Peyer's patch (tissue), 4 donors: ENCODE data around the gene FILIP1L. TPM values are rescaled to one million over a fixed set of nuclear protein-coding genes. Genes with fewer than 3 reads are reported as not detected.

Experiments
- DNase-seq, 3 donors: peaks; one replicate each; pipeline ENCODE4 v3.0.0-alpha.2; 2017 to 2019
- H3K27ac ChIP-seq, 4 donors: fragments of 200-600 bp; sonication (generic); one replicate each; pipeline ENCODE4 v1.5.1; 2016 to 2019
- H3K27me3 ChIP-seq, 2 donors: fragments of 200-600 bp; sonication (generic); one replicate each; pipeline ENCODE4 v1.5.1; 2019
- H3K36me3 ChIP-seq, 3 donors: fragments of 200-600 bp; sonication (generic); one replicate each; pipeline ENCODE4 v1.5.1; 2016 to 2019
- H3K4me1 ChIP-seq, 4 donors: fragments of 200-600 bp; sonication (generic); one replicate each; pipeline ENCODE4 v1.5.1; 2016 to 2019
- H3K4me3 ChIP-seq, 4 donors: fragments of 200-600 bp; sonication (generic); 1 replicate in 3 of 4; 2 replicates in 1 of 4; pipeline ENCODE4 v1.5.1; 2016 to 2019; ENCODE audit warnings: mild to moderate bottlenecking in 1 of 4
- H3K9me3 ChIP-seq, 4 donors: fragments of 200-600 bp; sonication (generic); one replicate each; pipeline ENCODE4 v1.5.1; 2016 to 2019; ENCODE audit warnings: mild to moderate bottlenecking in 1 of 4
- CTCF ChIP-seq, 6 experiments: fragments of 450-650 bp in 4 of 6; fragments of 200-600 bp in 2 of 6; sonication (generic) in 1 of 6; IDR thresholded peaks; one replicate each; pipeline ENCODE4 v1.5.1; 2017 to 2019; ENCODE audit warnings: antibody characterized with exemption in 6 of 6, mild to moderate bottlenecking in 3 of 6, moderate library complexity in 1 of 6
- POLR2A ChIP-seq, 2 donors: fragments of 450-650 bp; IDR thresholded peaks; one replicate each; pipeline ENCODE4 v1.5.1; 2017; ENCODE audit warnings: antibody characterized with exemption in 2 of 2, mild to moderate bottlenecking in 2 of 2, moderate library complexity in 2 of 2
- total RNA-seq, 4 donors: library from RNA; depleted of rRNA; stranded (reverse); fragments of >200 nt; gene quantifications; one replicate each; pipeline ENCODE4 v1.1.0, GENCODE V29; 2016

The FILIP1L gene
- total RNA-seq, 4 donors from 2014 or later, result 5.3 to 69.3 (median 13.1) TPM

DNA sequence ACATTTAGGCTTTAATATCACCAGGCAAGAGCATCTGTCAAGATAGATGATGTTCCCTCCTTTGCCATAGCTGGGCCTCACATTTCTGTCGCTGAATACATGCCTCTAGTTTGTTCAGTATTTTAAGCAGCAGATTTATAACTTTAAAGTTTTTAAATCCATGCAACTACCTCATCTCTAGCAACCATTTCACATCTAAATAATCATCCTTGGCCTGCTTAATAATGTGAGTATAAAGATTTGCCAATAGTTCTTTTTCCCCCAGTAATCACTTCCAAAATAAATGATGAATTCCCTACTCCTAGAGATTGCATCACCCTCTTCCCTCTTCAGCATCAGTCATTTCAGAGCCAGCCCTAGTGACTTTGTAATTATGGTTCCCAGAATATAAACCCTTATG, 36.2 kb upstream of the FILIP1L start:
- no peaks in the 10 kb centered on the region for H3K4me1 ChIP-seq
- H3K27me3 ChIP-seq, result no peaks in the 10 kb centered on the region
- H3K9me3 ChIP-seq, result no peaks in the 10 kb centered on the region
- DNase-seq, result no peak
- no peak overlapping the region for H3K4me3 ChIP-seq
- TF ChIP-seq CTCF (IDR thresholded peaks at IDR 0.05), result no peak
- TF ChIP-seq POLR2A (IDR thresholded peaks at IDR 0.05), result no peak
- no peaks in the 10 kb centered on the region for H3K36me3 ChIP-seq
- H3K27ac ChIP-seq, result peak overlapping the region in 2 of 4 donors; percentile 18 to 60

- Histone ChIP-seq H3K27ac (peak overlapping the region; percentile 14 to 60 (median 34)), H3K4me3 (no peak overlapping the region), H3K4me1 (no peaks in the 10 kb centered on the region), H3K9me3 (no peaks in the 10 kb centered on the region), H3K36me3 (no peaks in the 10 kb centered on the region), H3K27me3 (no peaks in the 10 kb centered on the region)
- no peak for DNase-seq
- no peak for TF ChIP-seq CTCF (IDR thresholded peaks at IDR 0.05)
- TF ChIP-seq POLR2A (IDR thresholded peaks at IDR 0.05), result no peak
These were observed 35.6 kb upstream of the FILIP1L start for GRCh38 chr3:100149713-100150415.

DNA sequence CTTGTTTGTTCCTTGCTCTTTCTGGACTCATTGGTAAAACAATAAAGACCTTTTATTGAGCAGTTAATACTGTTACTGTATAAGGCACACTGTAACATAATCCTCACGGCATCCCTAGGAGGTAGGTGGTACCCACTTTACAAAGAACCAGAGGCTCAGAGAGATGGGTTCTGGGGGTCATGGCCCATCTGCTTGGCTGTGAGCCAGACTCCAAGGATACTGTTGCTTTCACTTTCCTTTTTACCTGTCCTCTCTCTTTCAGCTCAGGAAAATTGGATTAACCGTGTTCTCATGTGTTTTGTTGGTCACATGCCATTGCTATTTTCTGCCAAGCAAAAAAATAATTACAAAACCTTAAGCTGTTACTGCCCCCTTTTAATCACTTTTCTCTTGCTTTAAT, 34.8 kb upstream of the FILIP1L start:
- peak overlapping the region in 1 of 4 donors; percentile 60 for H3K27ac ChIP-seq

DNA sequence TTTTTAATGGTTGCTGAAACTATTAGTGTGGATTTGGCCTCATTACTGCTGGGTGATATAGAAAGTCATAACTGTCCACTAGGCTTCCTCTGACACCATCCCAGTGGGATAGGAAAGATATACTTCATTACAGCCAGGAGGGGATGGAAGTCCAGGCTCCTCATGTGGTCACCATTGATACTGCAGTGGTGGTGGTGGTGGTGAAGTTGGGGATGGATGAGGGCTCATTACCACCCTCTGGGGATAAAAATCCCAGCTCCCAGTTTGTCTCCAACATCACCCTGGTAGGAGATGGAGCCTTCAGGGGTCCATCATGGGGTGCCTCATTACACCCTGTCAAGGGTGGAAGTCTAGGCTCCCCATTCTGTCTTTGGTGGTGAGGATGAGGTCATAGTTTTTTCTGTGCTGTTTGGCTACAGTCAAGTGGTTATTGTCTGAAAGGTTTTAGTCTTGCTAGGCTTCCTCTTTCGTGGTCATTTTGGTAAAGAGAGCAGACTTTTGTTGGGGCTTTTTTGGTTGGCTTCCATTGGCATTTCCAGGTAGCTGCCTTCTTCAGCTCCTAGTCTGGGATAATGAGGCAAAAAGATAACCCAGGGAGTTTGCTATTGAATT, 30.1 kb upstream of the FILIP1L start:
- no peaks in the 10 kb centered on the region for H3K9me3 ChIP-seq

More for the DNA sequence above, 34.8 kb upstream of the FILIP1L start:
- no peaks in the 10 kb centered on the region for H3K36me3 ChIP-seq
- no peak for TF ChIP-seq CTCF (IDR thresholded peaks at IDR 0.05)
- no peaks in the 10 kb centered on the region for H3K4me1 ChIP-seq
- H3K27me3 ChIP-seq, result no peaks in the 10 kb centered on the region
- DNase-seq, result no peak
- no peaks in the 10 kb centered on the region for H3K9me3 ChIP-seq
- H3K4me3 ChIP-seq, result no peak overlapping the region

GRCh38 chr3:100141586-100141985, 27.3 kb upstream of the FILIP1L start:
- H3K4me3 ChIP-seq, result no peak overlapping the region

More for the DNA sequence above, 30.1 kb upstream of the FILIP1L start:
- Histone ChIP-seq H3K27ac (no peak overlapping the region), H3K36me3 (no peaks in the 10 kb centered on the region), H3K4me1 (no peaks in the 10 kb centered on the region), H3K4me3 (no peak overlapping the region), H3K27me3 (no peaks in the 10 kb centered on the region)
- no peak for DNase-seq
- no peak for TF ChIP-seq CTCF (IDR thresholded peaks at IDR 0.05)
- no peak for TF ChIP-seq POLR2A (IDR thresholded peaks at IDR 0.05)

More at GRCh38 chr3:100141586-100141985, 27.3 kb upstream of the FILIP1L start:
- H3K9me3 ChIP-seq, result no peaks in the 10 kb centered on the region
- no peak overlapping the region for H3K27ac ChIP-seq
- no peaks in the 10 kb centered on the region for H3K4me1 ChIP-seq
- H3K27me3 ChIP-seq, result no peaks in the 10 kb centered on the region
- DNase-seq, result no peak
- TF ChIP-seq CTCF (IDR thresholded peaks at IDR 0.05) (no peak), POLR2A (IDR thresholded peaks at IDR 0.05) (no peak)
- no peaks in the 10 kb centered on the region for H3K36me3 ChIP-seq
